Activated CD4-positive, alpha-beta memory T cell treated with anti-CD3 and anti-CD28 coated beads for 36 hours (primary cell): ENCODE data around the gene ZGPAT. TPM values are rescaled to one million over a fixed set of nuclear protein-coding genes. Genes with fewer than 3 reads are reported as not detected.
"Not testable (repeated sequence)": the region's sequence is repeated elsewhere in the genome, so short reads cannot be mapped to it uniquely, and the experiment has no call there.

Source experiments
- CTCF ChIA-PET: fragments of 350-600 bp; sonication (Branson Sonifier 250); formaldehyde crosslinking; loops from one replicate; lab custom pipeline; 2021; ENCODE audit warnings: antibody characterized with exemption, inconsistent platforms; lab: Charles Lee
- POLR2A ChIA-PET: fragments of 350-600 bp; sonication (Branson Sonifier 250); formaldehyde crosslinking; loops from one replicate; lab custom pipeline; 2021; ENCODE audit warnings: antibody characterized with exemption; lab: Charles Lee
- DNase-seq: peaks from one replicate; pipeline ENCODE4 v3.0.0-alpha.2; 2020
- H3K27ac Mint-ChIP-seq: one replicate; pipeline ENCODE4 v1.8.0; 2021; ENCODE audit warnings: mixed read lengths
- H3K27me3 Mint-ChIP-seq: one replicate; pipeline ENCODE4 v1.8.0; 2021; ENCODE audit warnings: mixed read lengths
- H3K36me3 Mint-ChIP-seq: one replicate; pipeline ENCODE4 v1.8.0; 2021; ENCODE audit warnings: mixed read lengths
- H3K4me1 Mint-ChIP-seq: one replicate; pipeline ENCODE4 v1.8.0; 2021; ENCODE audit warnings: low read depth, mixed read lengths
- H3K4me3 Mint-ChIP-seq: one replicate; pipeline ENCODE4 v1.8.0; 2021; ENCODE audit warnings: mild to moderate bottlenecking, mixed read lengths
- H3K9me3 Mint-ChIP-seq: one replicate; pipeline ENCODE4 v1.8.0; 2021; ENCODE audit warnings: mixed read lengths
- intact Hi-C: fragments of 100-400 bp; cut with micrococcal nuclease; formaldehyde crosslinking; loops from one replicate; pipeline ENCODE4 v1.15.1; 2023
- total RNA-seq, 2 experiments: library from RNA; stranded (reverse); gene quantifications; one replicate each; pipeline ENCODE4 v1.2.3, GENCODE V29; 2021

The ZGPAT gene
- 10 to 100 TPM; 28.7 to 29.9 TPM for total RNA-seq

DNA sequence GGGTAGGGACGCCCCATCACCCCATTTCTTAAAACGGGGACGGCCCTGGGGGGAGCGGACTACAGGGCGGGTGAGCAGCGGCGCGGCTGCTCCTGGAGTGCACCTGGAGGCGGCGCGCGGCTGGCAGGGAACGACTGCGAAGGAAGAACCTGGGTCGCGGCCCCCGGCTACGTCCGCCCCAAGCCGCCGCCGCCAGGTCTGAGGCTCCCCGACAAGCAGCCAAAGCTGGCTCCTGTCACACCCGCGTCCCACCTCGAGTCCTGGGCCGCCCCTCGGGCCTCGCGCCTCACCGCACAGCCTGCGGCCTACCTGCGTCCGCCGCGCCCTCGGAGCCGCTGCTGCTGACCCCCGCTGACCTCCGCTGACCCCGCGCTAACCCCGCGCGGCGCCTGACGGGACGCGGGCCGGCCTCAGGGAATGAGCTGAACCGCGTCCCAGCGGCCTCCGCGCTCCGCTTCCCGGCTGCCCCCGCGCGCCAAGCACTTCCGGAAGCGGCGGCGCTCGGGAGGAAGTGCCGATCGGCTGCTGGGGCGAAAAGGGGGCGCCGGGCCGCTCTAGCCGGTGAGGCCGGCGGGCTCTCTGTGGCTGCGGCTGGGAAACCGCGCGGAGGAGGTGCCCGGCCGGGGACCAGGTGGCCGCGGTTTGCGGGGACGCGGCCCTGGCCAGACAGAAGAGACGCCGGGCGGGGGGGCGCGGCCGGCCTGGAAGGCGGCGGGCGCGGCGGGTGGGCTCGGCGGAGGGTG, at the start of gene ZGPAT, which contains the start of gene ARFRP1:
Gene ZGPAT, plus strand, starts transcription at position 482 of the 743 bp plus-strand sequence. CDS start 542 bp downstream, outside the sequence.
Gene ARFRP1, minus strand, starts transcription at position 419 of the 743 bp plus-strand sequence. CDS start 885 bp downstream, outside the sequence.
- no peaks in the 10 kb centered on the region for H3K27me3 Mint-ChIP-seq
- ChIA-PET POLR2A (interaction anchor here (0.6 to 3.5 kb wide), 12 partner anchors 9 to 251 kb away, joined by 3 to 30 read pairs (median 4); partner anchors contain the start of genes LIME1, SLC2A4RG and TPD52L2), CTCF (interaction anchor here (0.7 to 3.6 kb wide), 23 partner anchors 9 to 273 kb away, joined by 3 to 36 read pairs (median 4); partner anchors contain the start of genes LIME1, PTK6, RTEL1 and SLC2A4RG)
- intact Hi-C loops = loop anchor here (1.0 to 2.0 kb wide), 6 partner anchors 29 to 249 kb away; partner anchors contain the start of genes LIME1, TPD52L2 and UCKL1
- peak within 1 kb of the TSS; percentile 94 for H3K27ac Mint-ChIP-seq
- H3K36me3 Mint-ChIP-seq = peaks cover 48% of the 10 kb centered on the region
- H3K4me1 Mint-ChIP-seq = peaks cover 44% of the 10 kb centered on the region
- peak within 1 kb of the TSS; percentile 93 for H3K4me3 Mint-ChIP-seq
- DNase-seq = peak; percentile 93
- peaks cover 3% of the 10 kb centered on the region for H3K9me3 Mint-ChIP-seq

DNA sequence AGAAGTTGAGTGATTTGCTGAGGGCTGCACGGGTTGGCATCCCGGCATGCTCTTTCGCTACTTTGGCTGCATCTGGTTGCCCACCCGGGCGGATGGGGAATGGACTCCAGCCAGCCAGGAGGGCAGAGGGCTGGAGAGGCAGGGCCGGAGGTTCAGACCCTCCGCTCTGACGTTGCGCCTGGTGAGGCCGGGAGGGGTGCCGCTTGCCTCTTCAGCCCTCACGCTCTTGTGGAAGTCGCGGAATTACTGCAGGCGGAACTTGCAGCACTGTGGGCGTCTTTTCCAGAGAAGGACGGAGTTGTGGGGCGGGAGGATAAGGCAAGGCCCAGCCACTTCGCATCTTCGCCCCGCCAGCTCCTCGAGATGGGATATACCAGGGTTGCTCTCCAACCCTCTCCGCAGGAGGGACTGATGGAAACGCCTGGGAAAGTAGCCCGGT, 49.1 kb upstream of the ZGPAT start:
- ChIA-PET POLR2A (interaction anchor here (1.0 to 2.0 kb wide), 4 partner anchors 17 to 206 kb away, joined by 3 to 17 read pairs (median 6); partner anchors contain the start of genes GMEB2 and TPD52L2), CTCF (interaction anchor here (0.8 to 1.6 kb wide), 9 partner anchors 10 to 322 kb away, joined by 3 to 11 read pairs (median 4); partner anchors contain the start of genes ARFRP1, GMEB2, PRPF6 and PTK6)
- Mint-ChIP-seq H3K9me3 (no peaks in the 10 kb centered on the region), H3K36me3 (peaks cover 15% of the 10 kb centered on the region), H3K27me3 (no peaks in the 10 kb centered on the region), H3K27ac (peak overlapping the region; percentile 93), H3K4me3 (peak overlapping the region; percentile 92), H3K4me1 (peaks cover 28% of the 10 kb centered on the region)
- intact Hi-C loops = loop anchor here (5.0 kb wide), 1 partner anchor 79 kb away; the partner anchor contains the start of genes LIME1 and SLC2A4RG
- peak; percentile 53 for DNase-seq

DNA sequence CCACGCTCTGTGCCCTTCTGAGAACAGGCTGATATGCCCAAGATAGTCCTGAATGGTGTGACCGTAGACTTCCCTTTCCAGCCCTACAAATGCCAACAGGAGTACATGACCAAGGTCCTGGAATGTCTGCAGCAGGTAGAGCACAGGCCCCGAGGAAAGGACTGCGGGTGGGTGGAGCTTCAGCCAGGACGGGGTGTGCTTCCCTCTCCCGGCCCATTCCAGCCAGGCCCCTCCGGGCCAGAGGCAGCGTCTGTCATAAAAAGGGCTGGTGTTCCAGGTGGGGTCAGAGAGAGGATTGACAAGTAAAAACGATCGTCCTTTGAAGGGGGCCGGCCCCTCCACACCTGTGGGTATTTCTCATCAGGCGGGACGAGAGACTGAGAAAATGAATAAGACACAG, 48.5 kb upstream of the ZGPAT start:
- no peak overlapping the region for H3K27ac Mint-ChIP-seq
- intact Hi-C loops = loop anchor here (5.0 kb wide), 1 partner anchor 78 kb away; the partner anchor contains the start of genes LIME1 and SLC2A4RG

GRCh38 chr20:63660174-63660573, 47.7 kb upstream of the ZGPAT start:
- CTCF ChIA-PET, intact Hi-C loops, H3K27me3 Mint-ChIP-seq, POLR2A ChIA-PET, H3K9me3 Mint-ChIP-seq, DNase-seq, H3K27ac Mint-ChIP-seq: not testable (repeated sequence)
- Mint-ChIP-seq H3K4me1 (peaks cover 17% of the 10 kb centered on the region), H3K36me3 (peaks cover 18% of the 10 kb centered on the region), H3K4me3 (peak overlapping the region; percentile 92)

More for the DNA sequence above, 48.5 kb upstream of the ZGPAT start:
- CTCF ChIA-PET = no interaction called here
- no peak for DNase-seq
- Mint-ChIP-seq H3K9me3 (no peaks in the 10 kb centered on the region), H3K36me3 (peaks cover 15% of the 10 kb centered on the region), H3K27me3 (no peaks in the 10 kb centered on the region), H3K4me1 (peaks cover 22% of the 10 kb centered on the region), H3K4me3 (peak overlapping the region; percentile 92)
- POLR2A ChIA-PET = no interaction called here

DNA sequence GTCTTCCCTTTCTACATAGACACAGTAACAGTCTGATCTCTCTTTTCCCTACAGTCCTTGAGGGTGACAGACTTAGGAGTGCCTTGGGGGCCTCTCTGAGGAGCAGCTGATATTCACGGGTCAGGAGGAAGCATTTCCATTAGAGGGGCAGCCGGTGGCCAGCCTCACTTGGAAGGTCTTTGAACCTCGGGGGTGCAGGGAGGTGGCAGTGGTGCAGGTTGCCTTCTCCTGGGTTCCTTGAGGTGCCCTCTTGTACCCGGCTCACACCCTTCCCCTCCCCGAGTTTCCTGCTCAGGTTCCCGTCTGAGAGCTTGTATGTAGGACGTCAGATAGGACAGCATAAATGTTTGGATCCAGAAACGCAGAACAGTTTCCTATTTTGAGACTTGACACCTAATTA, 47.2 kb upstream of the ZGPAT start:
- CTCF ChIA-PET = interaction anchor here (0.7 kb wide), 1 partner anchor 123 kb away, joined by 3 read pairs; no protein-coding TSS in a partner anchor

DNA sequence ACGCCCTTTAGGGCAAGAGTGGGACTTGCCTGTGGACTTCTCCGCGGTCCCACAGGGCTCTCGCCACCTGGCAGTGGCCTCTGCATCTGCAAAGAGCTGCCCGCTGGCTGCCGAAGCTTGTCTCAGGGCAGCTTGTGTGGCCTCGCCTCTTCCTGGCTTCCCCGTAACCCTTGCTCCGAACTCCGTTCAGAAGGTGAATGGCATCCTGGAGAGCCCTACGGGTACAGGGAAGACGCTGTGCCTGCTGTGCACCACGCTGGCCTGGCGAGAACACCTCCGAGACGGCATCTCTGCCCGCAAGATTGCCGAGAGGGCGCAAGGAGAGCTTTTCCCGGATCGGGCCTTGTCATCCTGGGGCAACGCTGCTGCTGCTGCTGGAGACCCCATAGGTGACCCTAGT, 46.7 kb upstream of the ZGPAT start:
- Mint-ChIP-seq H3K4me1 (peaks cover 17% of the 10 kb centered on the region), H3K9me3 (no peaks in the 10 kb centered on the region), H3K36me3 (peaks cover 22% of the 10 kb centered on the region), H3K27ac (no peak overlapping the region), H3K27me3 (no peaks in the 10 kb centered on the region), H3K4me3 (no peak overlapping the region)
- POLR2A ChIA-PET = interaction anchor here (1.4 kb wide), 1 partner anchor 7 kb away, joined by 3 read pairs; the partner anchor contains the start of gene STMN3
- intact Hi-C loops = no loop called here
- CTCF ChIA-PET = interaction anchor here (0.7 to 1.2 kb wide), 2 partner anchors 123 to 125 kb away, joined by 3 read pairs; no protein-coding TSS in a partner anchor
- no peak for DNase-seq

More for the DNA sequence above, 47.2 kb upstream of the ZGPAT start:
- intact Hi-C loops = no loop called here
- H3K4me1 Mint-ChIP-seq = peaks cover 17% of the 10 kb centered on the region
- H3K27me3 Mint-ChIP-seq = no peaks in the 10 kb centered on the region
- peaks cover 18% of the 10 kb centered on the region for H3K36me3 Mint-ChIP-seq
- H3K27ac Mint-ChIP-seq = no peak overlapping the region
- no peak overlapping the region for H3K4me3 Mint-ChIP-seq
- no peak for DNase-seq
- H3K9me3 Mint-ChIP-seq = no peaks in the 10 kb centered on the region
- POLR2A ChIA-PET = no interaction called here

DNA sequence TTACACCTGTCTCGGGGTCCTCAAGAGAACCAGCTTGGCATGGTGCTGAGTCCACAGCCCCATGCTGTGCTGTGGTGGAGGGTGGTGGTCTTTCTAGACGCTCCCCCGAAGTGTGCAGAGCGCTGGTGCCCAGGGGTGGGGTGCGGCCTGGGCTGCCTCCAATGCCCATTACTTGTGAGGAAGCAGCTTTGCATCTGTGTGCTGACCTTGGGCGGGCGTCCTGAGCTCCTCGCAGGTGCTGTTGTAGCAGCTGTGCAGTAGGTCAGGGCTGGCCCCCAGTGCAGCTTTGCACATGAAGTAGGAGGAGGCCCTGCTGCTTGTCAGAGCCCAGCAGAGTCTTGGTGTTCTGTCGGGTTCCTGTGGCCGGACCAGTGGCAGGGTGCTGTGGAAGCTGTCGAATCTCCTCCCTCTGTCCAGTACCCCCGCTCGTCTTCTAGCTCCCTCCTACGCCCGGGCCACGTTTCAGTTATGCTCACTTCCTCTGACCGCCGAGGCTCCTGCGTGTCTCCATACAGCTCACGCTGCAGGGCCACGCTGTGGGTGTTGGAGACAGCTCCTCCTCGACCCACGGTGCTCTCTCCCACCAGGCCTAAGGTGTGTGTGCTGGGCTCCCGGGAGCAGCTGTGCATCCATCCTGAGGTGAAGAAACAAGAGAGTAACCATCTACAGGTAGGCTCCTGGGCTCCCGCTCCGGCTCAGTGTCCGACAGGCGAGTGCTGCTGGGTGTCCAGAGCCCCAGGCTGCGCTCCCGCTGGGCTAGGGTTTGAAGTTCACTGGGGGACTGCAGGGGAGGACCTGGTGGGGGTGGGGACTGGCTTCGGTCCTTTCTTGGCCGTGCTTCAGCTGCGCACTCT, 45.7 kb upstream of the ZGPAT start:
- CTCF ChIA-PET = interaction anchor here (0.6 to 1.2 kb wide), 2 partner anchors 79 to 124 kb away, joined by 3 read pairs; no protein-coding TSS in a partner anchor
- peaks cover 24% of the 10 kb centered on the region for H3K36me3 Mint-ChIP-seq
- H3K4me3 Mint-ChIP-seq = no peak overlapping the region

GRCh38 chr20:63662813-63663189, 45.0 kb upstream of the ZGPAT start:
- peaks cover 27% of the 10 kb centered on the region for H3K36me3 Mint-ChIP-seq
- ChIA-PET CTCF (interaction anchor here (0.6 kb wide), 1 partner anchor 394 kb away, joined by 3 read pairs; no protein-coding TSS in a partner anchor), POLR2A (interaction anchor here (1.4 kb wide), 1 partner anchor 9 kb away, joined by 3 read pairs; the partner anchor contains the start of gene STMN3)
- peaks cover 17% of the 10 kb centered on the region for H3K4me1 Mint-ChIP-seq
- no peak overlapping the region for H3K27ac Mint-ChIP-seq
- no peaks in the 10 kb centered on the region for H3K27me3 Mint-ChIP-seq
- H3K4me3 Mint-ChIP-seq = no peak overlapping the region
- H3K9me3 Mint-ChIP-seq = no peaks in the 10 kb centered on the region
- no peak for DNase-seq
- intact Hi-C loops = no loop called here

More for the DNA sequence above, 45.7 kb upstream of the ZGPAT start:
- H3K27ac Mint-ChIP-seq = no peak overlapping the region
- POLR2A ChIA-PET = interaction anchor here (1.4 kb wide), 1 partner anchor 9 kb away, joined by 3 read pairs; the partner anchor contains the start of gene STMN3
- DNase-seq = no peak
- no peaks in the 10 kb centered on the region for H3K9me3 Mint-ChIP-seq
- peaks cover 17% of the 10 kb centered on the region for H3K4me1 Mint-ChIP-seq
- intact Hi-C loops = no loop called here
- no peaks in the 10 kb centered on the region for H3K27me3 Mint-ChIP-seq

- intact Hi-C loops = no loop called here
- ChIA-PET CTCF (interaction anchor here (0.6 kb wide), 1 partner anchor 394 kb away, joined by 3 read pairs; no protein-coding TSS in a partner anchor), POLR2A (no interaction called here)
- Mint-ChIP-seq H3K4me1 (peaks cover 16% of the 10 kb centered on the region), H3K4me3 (no peak overlapping the region), H3K36me3 (peaks cover 32% of the 10 kb centered on the region), H3K27ac (no peak overlapping the region), H3K9me3 (no peaks in the 10 kb centered on the region), H3K27me3 (no peaks in the 10 kb centered on the region)
- no peak for DNase-seq
Measured at GRCh38 chr20:63663332-63664066, 44.3 kb upstream of the ZGPAT start.

- Mint-ChIP-seq H3K4me3 (no peak overlapping the region), H3K27ac (no peak overlapping the region), H3K9me3 (no peaks in the 10 kb centered on the region), H3K4me1 (peaks cover 8% of the 10 kb centered on the region), H3K36me3 (peaks cover 39% of the 10 kb centered on the region), H3K27me3 (no peaks in the 10 kb centered on the region)
- DNase-seq = no peak
- intact Hi-C loops = no loop called here
- ChIA-PET POLR2A (no interaction called here), CTCF (no interaction called here)
Measured at GRCh38 chr20:63664143-63664851, 43.5 kb upstream of the ZGPAT start.
